SK-N-SH (cell line): ENCODE data around the gene C4BPB. TPM values are rescaled to one million over a fixed set of nuclear protein-coding genes. Genes with fewer than 3 reads are reported as not detected.

Experiments
- CTCF ChIA-PET: fragments of 300-600, 350-600 bp; formaldehyde crosslinking; extraction: SDS; loops from one replicate; lab custom pipeline; 2021; lab: Yijun Ruan, JAX
- POLR2A ChIA-PET: fragments of 350-600 bp; sonication (Branson Sonifier 250); formaldehyde crosslinking; extraction: SDS; loops from one replicate; lab custom pipeline; 2020; ENCODE audit warnings: antibody characterized with exemption, inconsistent platforms; lab: Yijun Ruan, JAX
- DNase-seq: peaks from one replicate; pipeline ENCODE4 v3.0.0; 2012
- H2AFZ ChIP-seq: fragments of 200-600 bp; sonication (generic); 2 replicates; pipeline ENCODE4 v1.8.1; 2016; ENCODE audit warnings: antibody characterized with exemption, mild to moderate bottlenecking, low read depth
- H3F3A ChIP-seq: fragments of 200-600 bp; sonication (generic); replicated peaks from 2 replicates; pipeline ENCODE3; 2016; ENCODE audit warnings: antibody characterized with exemption, mild to moderate bottlenecking; ENCODE audit not compliant: insufficient read depth
- H3K27ac ChIP-seq, 2 experiments: fragments of 200-500 bp in 1 of 2; fragments of 200-600 bp in 1 of 2; sonication (Bioruptor generic) in 1 of 2; sonication (generic), shearing (Covaris generic) in 1 of 2; 2 replicates each; pipeline versions ENCODE4 v1.5.1 to v1.6.1; 2014 to 2016; ENCODE audit warnings: low read depth in 2 of 2, inconsistent platforms in 1 of 2, low read length in 1 of 2, mild to moderate bottlenecking in 1 of 2, mixed read lengths in 1 of 2
- H3K27me3 ChIP-seq: fragments of 200-600 bp; sonication (generic), shearing (Covaris generic); 2 replicates; pipeline ENCODE4 v1.6.1; 2016; ENCODE audit warnings: mixed run types; ENCODE audit not compliant: insufficient read depth
- H3K36me3 ChIP-seq, 2 experiments: fragments of 200-500 bp in 1 of 2; fragments of 200-600 bp in 1 of 2; sonication (Bioruptor generic) in 1 of 2; sonication (generic) in 1 of 2; replicated peaks in 1 of 2; 2 replicates each; pipeline versions ENCODE3 to v1.5.1; 2014 to 2016; ENCODE audit warnings: low read length in 1 of 2, mild to moderate bottlenecking in 1 of 2; ENCODE audit not compliant: insufficient read depth in 2 of 2, control insufficient read depth in 1 of 2
- H3K4me1 ChIP-seq, 2 experiments: fragments of 200-500 bp in 1 of 2; fragments of 200-600 bp in 1 of 2; sonication (Bioruptor generic) in 1 of 2; sonication (generic), shearing (Covaris generic) in 1 of 2; 2 replicates each; pipeline versions ENCODE4 v1.5.1 to v1.6.1; 2014 to 2016; ENCODE audit warnings: low read depth in 1 of 2, low read length in 1 of 2, mixed run types in 1 of 2; ENCODE audit not compliant: insufficient read depth in 2 of 2, control insufficient read depth in 1 of 2
- H3K4me2 ChIP-seq: fragments of 200-600 bp; sonication (generic), shearing (Covaris generic); 2 replicates; pipeline ENCODE4 v1.6.1; 2017; ENCODE audit warnings: mixed run types
- H3K4me3 ChIP-seq, 2 experiments: fragments of 200-500 bp in 1 of 2; fragments of 200-600 bp in 1 of 2; sonication (Bioruptor generic) in 1 of 2; sonication (generic), shearing (Covaris generic) in 1 of 2; 2 replicates each; pipeline versions ENCODE4 v1.5.1 to v1.8.1; 2014 to 2016; ENCODE audit warnings: low read depth in 2 of 2, inconsistent platforms in 1 of 2, low read length in 1 of 2, mild to moderate bottlenecking in 1 of 2, mixed read lengths in 1 of 2, moderate library complexity in 1 of 2
- H3K79me2 ChIP-seq: fragments of 200-600 bp; sonication (generic); 2 replicates; pipeline ENCODE4 v1.8.1; 2017; ENCODE audit warnings: mild to moderate bottlenecking; ENCODE audit not compliant: insufficient read depth
- H3K9ac ChIP-seq: fragments of 200-600 bp; sonication (generic); 2 replicates; pipeline ENCODE4 v1.6.1; 2017; ENCODE audit warnings: mixed run types
- H3K9me2 ChIP-seq: fragments of 200-600 bp; sonication (generic); 2 replicates; pipeline ENCODE4 v1.6.1; 2017; ENCODE audit warnings: mixed run types
- H3K9me3 ChIP-seq: fragments of 200-600 bp; sonication (generic); 2 replicates; pipeline ENCODE4 v1.6.1; 2017; ENCODE audit warnings: mixed run types, mild to moderate bottlenecking, moderate library complexity
- H4K20me1 ChIP-seq: fragments of 200-600 bp; sonication (generic); 2 replicates; pipeline ENCODE4 v1.6.1; 2017; ENCODE audit warnings: mild to moderate bottlenecking, mixed run types; ENCODE audit not compliant: insufficient read depth
- CHD2 ChIP-seq: fragments of 150-350 bp; IDR thresholded peaks from 2 replicates; pipeline ENCODE4 v1.6.1; 2018; ENCODE audit warnings: low read length; ENCODE audit not compliant: partially characterized antibody
- EZH2phosphoT487 ChIP-seq: fragments of 200-600 bp; sonication (generic); IDR thresholded peaks from 2 replicates; pipeline ENCODE4 v1.6.1; 2017; ENCODE audit warnings: low read depth, mixed run types, mild to moderate bottlenecking, antibody characterized with exemption, moderate library complexity, borderline replicate concordance
- FOSL2 ChIP-seq: IDR thresholded peaks from 2 replicates; pipeline ENCODE4 v1.4.0; 2012; ENCODE audit warnings: low read depth, mild to moderate bottlenecking, moderate library complexity, borderline replicate concordance
- FOXJ3 ChIP-seq: sonication (generic); formaldehyde crosslinking; IDR thresholded peaks from 2 replicates; pipeline ENCODE4 v1.5.1; 2020; ENCODE audit warnings: mild to moderate bottlenecking, missing genetic modification reagents
- FOXM1 ChIP-seq: IDR thresholded peaks from 2 replicates; pipeline ENCODE4 v1.4.0; 2012; ENCODE audit warnings: low read depth, mild to moderate bottlenecking
- GABPA ChIP-seq: IDR thresholded peaks from 2 replicates; pipeline ENCODE4 v1.4.0; 2012; ENCODE audit warnings: low read depth, mild to moderate bottlenecking
- GATA2 ChIP-seq: sonication (generic); formaldehyde crosslinking; IDR thresholded peaks from 2 replicates; pipeline ENCODE4 v1.5.0; 2020; ENCODE audit warnings: mild to moderate bottlenecking, missing genetic modification reagents
- JUND ChIP-seq: IDR thresholded peaks from 2 replicates; pipeline ENCODE4 v1.4.0; 2012
- MEF2A ChIP-seq: IDR thresholded peaks from 2 replicates; pipeline ENCODE4 v1.4.0; 2012; ENCODE audit warnings: low read depth, borderline replicate concordance
- NRF1 ChIP-seq: IDR thresholded peaks from 2 replicates; pipeline ENCODE4 v1.6.1; 2012; ENCODE audit warnings: low read depth, mild to moderate bottlenecking, low read length
- PBX3 ChIP-seq: IDR thresholded peaks from 2 replicates; pipeline ENCODE4; 2012
- RAD21 ChIP-seq: IDR thresholded peaks from 2 replicates; pipeline ENCODE4 v1.6.1; 2012; ENCODE audit warnings: mild to moderate bottlenecking, low read length
- REST ChIP-seq: IDR thresholded peaks from 2 replicates; pipeline ENCODE4 v1.6.1; 2012; ENCODE audit warnings: mild to moderate bottlenecking, low read depth, low read length, moderate library complexity
- RFX5 ChIP-seq: IDR thresholded peaks from 2 replicates; pipeline ENCODE4 v1.6.1; 2012; ENCODE audit warnings: mild to moderate bottlenecking, improper control_type of control experiment, low read length
- RXRA ChIP-seq: IDR thresholded peaks from 2 replicates; pipeline ENCODE4 v1.4.0; 2012; ENCODE audit warnings: low read depth, mild to moderate bottlenecking, borderline replicate concordance
- TAF1 ChIP-seq: IDR thresholded peaks from 2 replicates; pipeline ENCODE4 v1.6.1; 2012; ENCODE audit warnings: low read depth, mild to moderate bottlenecking, low read length, moderate library complexity, borderline replicate concordance
- WGBS: methylation state at CpG from one replicate; pipeline ENCODE4 v1.1.6; 2017; ENCODE audit warnings: low lambda C conversion rate; 5-methylcytosine and 5-hydroxymethylcytosine counted together
- polyA plus RNA-seq, 3 experiments: library from polyadenylated mRNA; depleted of rRNA; stranded (reverse); fragments of >200 nt; gene quantifications; 2 replicates each; pipeline ENCODE4 v1.2.3, GENCODE V29; 2012
- TF ChIP-seq, protein P1 (sequence below): fragments of 200-600 bp; sonication (generic); IDR thresholded peaks from 2 replicates; pipeline ENCODE4 v1.6.1; 2017; ENCODE audit warnings: antibody characterized with exemption, mild to moderate bottlenecking, moderate library complexity
- TF ChIP-seq, protein P2 (sequence below): IDR thresholded peaks from 2 replicates; pipeline ENCODE4 v1.4.0; 2012; ENCODE audit warnings: low read depth, borderline replicate concordance

The C4BPB gene
- polyA plus RNA-seq, 1 of the 3 experiments (the other 2 are of a cell fraction), result not detected

DNA sequence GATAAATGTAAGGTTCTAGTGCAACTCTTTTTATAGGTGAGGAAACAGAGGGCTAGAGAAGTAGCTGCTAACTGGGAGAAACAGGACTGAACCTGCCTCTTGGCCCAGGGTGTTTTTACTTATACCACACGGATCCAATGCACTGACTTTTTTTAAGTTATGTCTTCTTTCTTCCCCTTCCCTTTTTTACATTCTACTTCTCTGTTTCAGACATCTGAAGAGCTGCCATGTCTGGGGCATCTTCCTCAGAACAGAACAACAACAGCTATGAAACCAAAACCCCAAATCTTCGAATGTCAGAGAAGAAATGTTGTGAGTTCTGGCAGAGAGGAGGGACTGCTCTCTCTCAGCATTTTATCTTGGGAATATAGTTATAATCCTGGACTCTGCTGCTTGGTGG is 34.2 kb upstream of the C4BPB start:
- TF ChIP-seq, protein P1, sequence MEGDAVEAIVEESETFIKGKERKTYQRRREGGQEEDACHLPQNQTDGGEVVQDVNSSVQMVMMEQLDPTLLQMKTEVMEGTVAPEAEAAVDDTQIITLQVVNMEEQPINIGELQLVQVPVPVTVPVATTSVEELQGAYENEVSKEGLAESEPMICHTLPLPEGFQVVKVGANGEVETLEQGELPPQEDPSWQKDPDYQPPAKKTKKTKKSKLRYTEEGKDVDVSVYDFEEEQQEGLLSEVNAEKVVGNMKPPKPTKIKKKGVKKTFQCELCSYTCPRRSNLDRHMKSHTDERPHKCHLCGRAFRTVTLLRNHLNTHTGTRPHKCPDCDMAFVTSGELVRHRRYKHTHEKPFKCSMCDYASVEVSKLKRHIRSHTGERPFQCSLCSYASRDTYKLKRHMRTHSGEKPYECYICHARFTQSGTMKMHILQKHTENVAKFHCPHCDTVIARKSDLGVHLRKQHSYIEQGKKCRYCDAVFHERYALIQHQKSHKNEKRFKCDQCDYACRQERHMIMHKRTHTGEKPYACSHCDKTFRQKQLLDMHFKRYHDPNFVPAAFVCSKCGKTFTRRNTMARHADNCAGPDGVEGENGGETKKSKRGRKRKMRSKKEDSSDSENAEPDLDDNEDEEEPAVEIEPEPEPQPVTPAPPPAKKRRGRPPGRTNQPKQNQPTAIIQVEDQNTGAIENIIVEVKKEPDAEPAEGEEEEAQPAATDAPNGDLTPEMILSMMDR, result no peak
- TF ChIP-seq MEF2A, result no peak
- TF ChIP-seq GABPA, result no peak
- no peak for TF ChIP-seq JUND
- no peak for TF ChIP-seq RAD21
- no peak for TF ChIP-seq CHD2
- no peak for TF ChIP-seq PBX3
- TF ChIP-seq, protein P2, sequence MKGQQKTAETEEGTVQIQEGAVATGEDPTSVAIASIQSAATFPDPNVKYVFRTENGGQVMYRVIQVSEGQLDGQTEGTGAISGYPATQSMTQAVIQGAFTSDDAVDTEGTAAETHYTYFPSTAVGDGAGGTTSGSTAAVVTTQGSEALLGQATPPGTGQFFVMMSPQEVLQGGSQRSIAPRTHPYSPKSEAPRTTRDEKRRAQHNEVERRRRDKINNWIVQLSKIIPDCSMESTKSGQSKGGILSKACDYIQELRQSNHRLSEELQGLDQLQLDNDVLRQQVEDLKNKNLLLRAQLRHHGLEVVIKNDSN, result no peak
- no peak for TF ChIP-seq TAF1
- TF ChIP-seq RFX5, result no peak
- no peak for TF ChIP-seq NRF1
- TF ChIP-seq FOXM1, result no peak
- TF ChIP-seq RXRA, result no peak
- no peaks in the 10 kb centered on the region for H3K9me3 ChIP-seq
- H3F3A ChIP-seq, result peaks cover 17% of the 10 kb centered on the region
- peaks cover 13% of the 10 kb centered on the region for H3K79me2 ChIP-seq
- peaks cover 0 to under 1% of the 10 kb centered on the region in 2 experiments for H3K36me3 ChIP-seq
- no peak for DNase-seq
- H4K20me1 ChIP-seq, result peaks cover 3% of the 10 kb centered on the region; the same call in 1 of the 2 replicates
- H3K9me2 ChIP-seq, result no peaks in the 10 kb centered on the region
- H3K27ac ChIP-seq, result no peak overlapping the region
- CTCF ChIA-PET, result interaction anchor here (0.6 to 1.4 kb wide), 2 partner anchors 14 to 109 kb away, joined by 3 to 8 read pairs; no protein-coding TSS in a partner anchor
- 71% methylated on average over 2 of the region's 2 CpGs for WGBS
- H3K4me3 ChIP-seq, result no peak overlapping the region
- H3K4me1 ChIP-seq, result peaks cover 14 to 18% of the 10 kb centered on the region in 2 experiments; a peak in 3 of 4 replicates
- H2AFZ ChIP-seq, result no peak overlapping the region; the same call in 1 of the 2 replicates
- no peaks in the 10 kb centered on the region for H3K27me3 ChIP-seq
- no peak overlapping the region for H3K4me2 ChIP-seq
- H3K9ac ChIP-seq, result no peak overlapping the region
- POLR2A ChIA-PET, result no interaction called here

- Histone ChIP-seq H3K27me3 (no peaks in the 10 kb centered on the region), H3K4me3 (no peak overlapping the region)
- CTCF ChIA-PET, result interaction anchor here (0.8 to 1.4 kb wide), 2 partner anchors 13 to 16 kb away, joined by 3 to 8 read pairs; no protein-coding TSS in a partner anchor
- TF ChIP-seq, protein P1, result no peak
- no peak for TF ChIP-seq FOXJ3
- TF ChIP-seq EZH2phosphoT487, result no peak
- TF ChIP-seq RAD21, result no peak
- no peak for TF ChIP-seq FOSL2
- no peak for TF ChIP-seq GATA2 (CRISPR knock-in tag)
- TF ChIP-seq REST, result no peak
These were observed 33.2 kb upstream of the C4BPB start for GRCh38 chr1:207055386-207056001.

More at GRCh38 chr1:207055386-207056001, 33.2 kb upstream of the C4BPB start:
- POLR2A ChIA-PET, result no interaction called here
- WGBS, result 54% methylated on average over 3 of the region's 3 CpGs
- Histone ChIP-seq H3K79me2 (peaks cover 3% of the 10 kb centered on the region), H2AFZ (no peak overlapping the region), H3K4me1 (peaks cover 14 to 16% of the 10 kb centered on the region in 2 experiments; a peak in 3 of 4 replicates), H4K20me1 (no peaks in the 10 kb centered on the region), H3K9me3 (no peaks in the 10 kb centered on the region), H3K9ac (no peak overlapping the region), H3K27ac (no peak overlapping the region), H3F3A (peaks cover 14% of the 10 kb centered on the region), H3K9me2 (no peaks in the 10 kb centered on the region), H3K36me3 (peaks cover 0 to 4% of the 10 kb centered on the region in 2 experiments), H3K4me2 (no peak overlapping the region)
- no peak for DNase-seq
